Measurements from ENCODE around the gene DPYSL5.
"Not testable (repeated sequence)": the region's sequence is repeated elsewhere in the genome, so short reads cannot be mapped to it uniquely, and the experiment has no call there.

DPYSL5 gene

GRCh38 chr2:26875808-26876207, 27.9 kb downstream of the DPYSL5 start:
- DNase-seq: no peak

- DNase-seq: no peak
These were observed 28.3 kb downstream of the DPYSL5 start for GRCh38 chr2:26876260-26876659.

- no peak for DNase-seq
These were observed 29.3 kb downstream of the DPYSL5 start for GRCh38 chr2:26877276-26877675.

GRCh38 chr2:26880161-26880560, 32.2 kb downstream of the DPYSL5 start:
- no peak for DNase-seq

GRCh38 chr2:26880910-26881435, 33.0 kb downstream of the DPYSL5 start:
- no peak for DNase-seq

- not testable (repeated sequence) for DNase-seq
These were observed 34.3 kb downstream of the DPYSL5 start for GRCh38 chr2:26882220-26882619.

- no peak for DNase-seq
These were observed 36.0 kb downstream of the DPYSL5 start for GRCh38 chr2:26883956-26884355.

- DNase-seq: no peak
These were observed 36.6 kb downstream of the DPYSL5 start for GRCh38 chr2:26884486-26884885.

- DNase-seq: no peak
These were observed 37.9 kb downstream of the DPYSL5 start for GRCh38 chr2:26885651-26886329.

- no peak for DNase-seq
These were observed 38.8 kb downstream of the DPYSL5 start for GRCh38 chr2:26886736-26887135.

- no peak for DNase-seq
These were observed 39.2 kb downstream of the DPYSL5 start for GRCh38 chr2:26887151-26887550.

GRCh38 chr2:26889796-26890195, 41.9 kb downstream of the DPYSL5 start:
- no peak for DNase-seq

- no peak for DNase-seq
These were observed 42.5 kb downstream of the DPYSL5 start for GRCh38 chr2:26890341-26891000.

GRCh38 chr2:26892133-26892532, 44.2 kb downstream of the DPYSL5 start:
- DNase-seq: no peak

- no peak for DNase-seq
These were observed 45.1 kb downstream of the DPYSL5 start for GRCh38 chr2:26892922-26893524.

GRCh38 chr2:26894136-26894535, 46.2 kb downstream of the DPYSL5 start:
- DNase-seq: no peak

- DNase-seq: no peak
These were observed 50.0 kb downstream of the DPYSL5 start for GRCh38 chr2:26897807-26898479.

- no peak for DNase-seq
These were observed 50.6 kb downstream of the DPYSL5 start for GRCh38 chr2:26898480-26899078.

- DNase-seq: no peak
These were observed 51.7 kb downstream of the DPYSL5 start for GRCh38 chr2:26899500-26900164.

- no peak for DNase-seq
These were observed 52.9 kb downstream of the DPYSL5 start for GRCh38 chr2:26900831-26901321.

- DNase-seq: no peak
These were observed 53.6 kb downstream of the DPYSL5 start for GRCh38 chr2:26901326-26902183.

Measured in activated CD4-positive, CD25-positive, alpha-beta regulatory T cell (primary cell).